Keratinocyte (primary cell): ENCODE measurements around the gene ERCC6. TPM values are rescaled to one million over a fixed set of nuclear protein-coding genes. Genes with fewer than 3 reads are reported as not detected.

Experiments used
- DNase-seq: peaks from one replicate; pipeline ENCODE4 v3.0.0-alpha.2; 2011; ENCODE audit warnings: low read depth, missing footprints, low spot score
- FAIRE-seq: peaks from 2 replicates; lab custom pipeline; 2011; peaks lifted over from hg19 to GRCh38; lab: Jason Lieb, UNC
- H2AFZ ChIP-seq: 2 replicates; pipeline ENCODE4 v1.6.0; 2012; ENCODE audit warnings: low read length, control low read depth, inconsistent platforms; ENCODE audit not compliant: control insufficient read depth
- H3K27ac ChIP-seq: 2 replicates; pipeline ENCODE4 v1.5.1; 2011; ENCODE audit warnings: low read length; ENCODE audit not compliant: control insufficient read depth, insufficient read depth
- H3K27me3 ChIP-seq: 3 replicates; pipeline ENCODE4 v1.6.0; 2011; ENCODE audit warnings: low read length; ENCODE audit not compliant: control insufficient read depth, insufficient read depth; ENCODE audit errors: extremely low read depth
- H3K36me3 ChIP-seq, 2 experiments: 2 replicates in 1 of 2; 3 replicates in 1 of 2; pipeline ENCODE4 v1.5.1; 2011; ENCODE audit warnings: low read length in 2 of 2, mild to moderate bottlenecking in 1 of 2; ENCODE audit not compliant: control insufficient read depth in 2 of 2, insufficient read depth in 2 of 2; ENCODE audit errors: extremely low read depth in 1 of 2
- H3K4me1 ChIP-seq: 3 replicates; pipeline ENCODE4 v1.5.1; 2011; ENCODE audit warnings: low read length; ENCODE audit not compliant: control insufficient read depth, insufficient read depth; ENCODE audit errors: extremely low read depth
- H3K4me2 ChIP-seq: 3 replicates; pipeline ENCODE4 v1.6.0; 2011; ENCODE audit warnings: low read depth, low read length; ENCODE audit not compliant: control insufficient read depth, insufficient read depth; ENCODE audit errors: extremely low read depth
- H3K4me3 ChIP-seq, 3 experiments: fragments of 200-600 bp in 1 of 3; sonication (generic) in 1 of 3; 2 replicates in 2 of 3; 3 replicates in 1 of 3; pipeline ENCODE4 v1.5.1; 2011 to 2016; ENCODE audit warnings: low read length in 3 of 3, mild to moderate bottlenecking in 3 of 3, control low read depth in 2 of 3, inconsistent platforms in 1 of 3, low read depth in 1 of 3, mixed read lengths in 1 of 3, mixed run types in 1 of 3, moderate library complexity in 1 of 3; ENCODE audit not compliant: control insufficient read depth in 2 of 3, insufficient read depth in 2 of 3; ENCODE audit errors: extremely low read depth in 1 of 3
- H3K79me2 ChIP-seq: 2 replicates; pipeline ENCODE4 v1.6.0; 2012; ENCODE audit warnings: low read length; ENCODE audit not compliant: control insufficient read depth, insufficient read depth
- H3K9ac ChIP-seq: 3 replicates; pipeline ENCODE4 v1.6.0; 2011; ENCODE audit warnings: low read length; ENCODE audit not compliant: control insufficient read depth, insufficient read depth; ENCODE audit errors: extremely low read depth
- H3K9me1 ChIP-seq: 3 replicates; pipeline ENCODE4 v1.6.0; 2011; ENCODE audit warnings: low read length; ENCODE audit not compliant: control insufficient read depth, insufficient read depth; ENCODE audit errors: extremely low read depth
- H3K9me3 ChIP-seq: 2 replicates; pipeline ENCODE4 v1.5.1; 2012; ENCODE audit warnings: low read depth, low read length; ENCODE audit not compliant: control insufficient read depth
- H4K20me1 ChIP-seq: 3 replicates; pipeline ENCODE4 v1.6.0; 2011; ENCODE audit warnings: low read length; ENCODE audit not compliant: control insufficient read depth, insufficient read depth; ENCODE audit errors: extremely low read depth
- CTCF ChIP-seq, 3 experiments: IDR thresholded peaks in 1 of 3; conservative IDR thresholded peaks in 1 of 3; optimal IDR thresholded peaks in 1 of 3; 2 replicates in 2 of 3; 3 replicates in 1 of 3; pipeline versions ENCODE3 to v1.5.1; 2011; ENCODE audit warnings: low read length in 3 of 3, mild to moderate bottlenecking in 3 of 3, moderate library complexity in 2 of 3, control low read depth in 1 of 3, inconsistent platforms in 1 of 3; ENCODE audit not compliant: insufficient read depth in 2 of 3; ENCODE audit errors: extremely low read depth in 1 of 3
- EZH2 ChIP-seq: IDR thresholded peaks from one replicate; pipeline ENCODE4 v1.6.1; 2012; ENCODE audit warnings: inconsistent platforms, mild to moderate bottlenecking, low read length, moderate library complexity
- dilution Hi-C: fragments of 300-500 bp; cut with MboI; formaldehyde crosslinking; loops from one replicate; pipeline ENCODE4 v1.7.0; 2020; ENCODE audit warnings: low sequenced_read_pairs; ENCODE audit not compliant: extremely low pct_ligation_motif_present
- polyA plus RNA-seq, 5 experiments: library from polyadenylated mRNA; depleted of rRNA in 3 of 5; stranded (reverse) in 3 of 5; stranded (forward) in 1 of 5; unstranded in 1 of 5; fragments of >200 nt; gene quantifications; 1 replicate in 1 of 5; 2 replicates in 3 of 5; 3 replicates in 1 of 5; pipeline versions ENCODE4 v1.2.1 to v1.2.3, GENCODE V29; 2011 to 2012; ENCODE audit warnings: missing spikeins in 2 of 5, low read depth in 1 of 5, low replicate concordance in 1 of 5

Gene ERCC6
- polyA plus RNA-seq, 1 donor (not counting 4 experiments of a cell fraction or from before 2014, with no cell fraction given) = 36.8 TPM

GRCh38 chr10:49532461-49532860, 6.5 kb downstream of the ERCC6 start:
- DNase-seq (no peak), FAIRE-seq (no peak)
- H2AFZ ChIP-seq = no peak overlapping the region
- no peak overlapping the region for H3K27ac ChIP-seq
- H3K9ac ChIP-seq = no peak overlapping the region
- no peak overlapping the region for H3K4me3 ChIP-seq
- no peaks in the 10 kb centered on the region for H3K27me3 ChIP-seq
- no peaks in the 10 kb centered on the region for H3K9me3 ChIP-seq
- H3K79me2 ChIP-seq = peaks cover 89% of the 10 kb centered on the region
- dilution Hi-C loops = no loop called here
- peaks cover 32 to 62% of the 10 kb centered on the region in 2 experiments for H3K36me3 ChIP-seq
- peaks cover 26% of the 10 kb centered on the region for H3K4me1 ChIP-seq
- TF ChIP-seq EZH2 = no peak
- TF ChIP-seq CTCF (optimal IDR thresholded peaks at IDR 0.05 in 1 of 3, IDR thresholded peaks at IDR 0.05 in 1 of 3, conservative IDR thresholded peaks at IDR 0.05 in 1 of 3; ENCODE audit: extremely low read depth in 1 of 3, insufficient read depth in 2 of 3, low read length in 3 of 3) = no peak
- H3K9me1 ChIP-seq = peaks cover 4% of the 10 kb centered on the region
- H3K4me2 ChIP-seq = no peak overlapping the region
- peaks cover 4% of the 10 kb centered on the region for H4K20me1 ChIP-seq

DNA sequence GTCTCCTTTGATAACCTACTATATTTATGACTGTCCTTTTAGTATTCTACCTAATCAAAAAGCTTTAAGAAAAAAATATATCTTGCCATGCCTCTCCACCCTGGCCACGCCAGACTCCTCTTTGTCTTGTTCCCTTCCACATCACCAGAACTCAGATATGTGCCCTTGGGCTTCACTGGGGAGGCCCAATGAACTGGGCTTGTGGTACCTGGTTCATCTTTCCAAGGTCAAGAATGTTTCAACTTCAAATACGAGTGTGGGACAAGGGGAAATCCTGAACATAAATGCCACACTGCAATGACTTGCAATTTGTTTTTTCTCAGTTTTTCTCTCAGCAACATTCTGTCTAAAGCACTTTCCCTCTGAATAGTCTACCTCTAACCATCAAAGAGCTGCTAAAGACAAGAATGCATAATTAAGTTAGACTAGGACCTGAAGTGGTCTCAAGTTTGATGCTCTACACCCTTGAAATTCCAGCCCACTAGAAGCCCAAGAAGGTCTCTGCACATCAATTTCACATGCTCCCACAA, 9.9 kb downstream of the ERCC6 start:
- no peak for DNase-seq
- Histone ChIP-seq H2AFZ (no peak overlapping the region), H3K9ac (no peak overlapping the region), H3K4me2 (no peak overlapping the region), H3K27ac (no peak overlapping the region), H4K20me1 (peaks cover 4% of the 10 kb centered on the region), H3K79me2 (peaks cover 68% of the 10 kb centered on the region), H3K27me3 (no peaks in the 10 kb centered on the region), H3K9me3 (no peaks in the 10 kb centered on the region), H3K36me3 (peaks cover 39 to 59% of the 10 kb centered on the region in 2 experiments), H3K4me1 (no peaks in the 10 kb centered on the region), H3K9me1 (peaks cover 4% of the 10 kb centered on the region), H3K4me3 (no peak overlapping the region)
- dilution Hi-C loops = no loop called here
- TF ChIP-seq CTCF (optimal IDR thresholded peaks at IDR 0.05 in 1 of 3, IDR thresholded peaks at IDR 0.05 in 1 of 3, conservative IDR thresholded peaks at IDR 0.05 in 1 of 3; ENCODE audit: extremely low read depth in 1 of 3, insufficient read depth in 2 of 3, low read length in 3 of 3) = no peak
- no peak for TF ChIP-seq EZH2
- no peak for FAIRE-seq
